ENCODE results near the gene EPN3.

EPN3 gene

DNA sequence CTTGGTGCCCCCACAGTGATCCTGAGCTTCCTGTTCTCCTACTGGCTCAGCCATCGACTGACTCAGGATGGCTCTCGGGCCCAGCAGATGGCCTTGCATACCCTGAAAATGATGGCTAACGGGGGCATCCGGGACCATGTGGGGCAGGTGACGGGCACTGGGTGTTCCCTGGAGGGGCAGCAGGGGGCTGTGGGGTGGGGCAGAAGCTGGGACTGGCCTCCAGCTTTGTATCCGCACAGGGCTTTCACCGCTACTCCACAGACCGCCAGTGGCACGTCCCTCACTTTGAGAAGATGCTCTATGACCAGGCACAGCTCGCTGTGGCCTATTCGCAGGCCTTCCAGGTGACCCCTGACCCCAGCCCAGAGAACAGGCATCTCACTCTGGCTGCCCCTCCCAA lies 17.4 kb downstream of the EPN3 start:
- no peak for TF ChIP-seq TAF1 (IDR thresholded peaks at IDR 0.05; ENCODE audit: low read depth)
- TF ChIP-seq USF1 (IDR thresholded peaks at IDR 0.05) = no peak
- no peak for TF ChIP-seq TEAD4 (IDR thresholded peaks at IDR 0.05)
- no peak for TF ChIP-seq EGR1 (IDR thresholded peaks at IDR 0.05)
- TF ChIP-seq ZBTB7A (IDR thresholded peaks at IDR 0.05; ENCODE audit: low read depth) = no peak
- no peak for TF ChIP-seq RAD21 (IDR thresholded peaks at IDR 0.05; ENCODE audit: low read depth)
- no peak for TF ChIP-seq CREB1 (IDR thresholded peaks at IDR 0.05; ENCODE audit: low read depth)
- TF ChIP-seq REST (IDR thresholded peaks at IDR 0.05; ENCODE audit: low read depth) = no peak
- TF ChIP-seq FOXM1 (IDR thresholded peaks at IDR 0.05; ENCODE audit: borderline replicate concordance, low read depth) = no peak
- no peak for TF ChIP-seq NFIC (IDR thresholded peaks at IDR 0.05)
- TF ChIP-seq MAX (IDR thresholded peaks at IDR 0.05) = no peak

DNA sequence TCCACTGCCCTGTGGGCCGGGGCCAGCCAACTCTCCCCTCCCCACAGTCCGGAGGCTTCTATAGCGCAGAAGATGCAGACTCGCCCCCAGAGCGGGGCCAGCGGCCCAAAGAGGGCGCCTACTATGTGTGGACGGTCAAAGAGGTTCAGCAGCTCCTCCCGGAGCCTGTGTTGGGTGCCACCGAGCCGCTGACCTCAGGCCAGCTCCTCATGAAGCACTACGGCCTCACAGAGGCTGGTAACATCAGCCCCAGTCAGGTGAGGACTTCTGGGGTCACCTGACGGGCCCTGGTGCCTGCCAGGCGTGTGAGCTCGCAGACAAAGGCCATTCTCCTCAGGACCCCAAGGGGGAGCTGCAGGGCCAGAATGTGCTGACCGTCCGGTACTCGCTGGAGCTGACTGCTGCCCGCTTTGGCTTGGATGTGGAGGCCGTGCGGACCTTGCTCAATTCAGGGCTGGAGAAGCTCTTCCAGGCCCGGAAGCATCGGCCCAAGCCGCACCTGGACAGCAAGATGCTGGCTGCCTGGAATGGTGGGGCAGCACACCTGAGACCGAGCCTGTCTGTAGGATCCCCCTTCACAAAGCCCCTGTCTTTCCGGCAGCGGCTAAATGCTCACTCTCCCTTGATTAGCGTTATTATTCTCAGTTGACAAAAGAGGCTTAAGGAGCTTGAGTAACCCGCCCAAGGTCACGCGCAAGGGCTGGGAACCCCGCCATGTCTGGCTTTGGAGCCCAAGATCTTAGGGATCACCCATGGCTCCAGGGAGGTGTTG lies 18.3 kb downstream of the EPN3 start:
- TF ChIP-seq CREB1 (IDR thresholded peaks at IDR 0.05; ENCODE audit: low read depth) (no peak), RAD21 (IDR thresholded peaks at IDR 0.05; ENCODE audit: low read depth) (peak; percentile 77), USF1 (IDR thresholded peaks at IDR 0.05) (peak; percentile 82)

DNA sequence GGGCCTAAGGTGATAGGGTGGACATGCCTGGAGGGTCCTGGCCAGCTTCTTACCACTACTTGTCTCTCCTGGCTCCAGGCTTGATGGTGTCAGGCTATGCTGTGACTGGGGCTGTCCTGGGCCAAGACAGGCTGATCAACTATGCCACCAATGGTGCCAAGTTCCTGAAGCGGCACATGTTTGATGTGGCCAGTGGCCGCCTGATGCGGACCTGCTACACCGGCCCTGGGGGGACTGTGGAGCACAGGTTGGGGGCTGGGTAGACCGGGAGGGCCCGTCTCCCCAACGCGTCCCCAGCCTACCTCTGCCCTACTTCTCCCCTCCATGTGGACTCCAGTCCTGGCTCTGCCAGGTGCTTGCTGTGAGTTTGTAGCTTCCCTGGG lies 18.9 kb downstream of the EPN3 start:
- TF ChIP-seq MAX (IDR thresholded peaks at IDR 0.05) (no peak), YY1 (IDR thresholded peaks at IDR 0.05; ENCODE audit: low read depth) (no peak), TAF1 (IDR thresholded peaks at IDR 0.05; ENCODE audit: low read depth) (no peak), EP300 (IDR thresholded peaks at IDR 0.05; ENCODE audit: borderline replicate concordance) (no peak), FOXM1 (IDR thresholded peaks at IDR 0.05; ENCODE audit: borderline replicate concordance, low read depth) (no peak), CREB1 (IDR thresholded peaks at IDR 0.05; ENCODE audit: low read depth) (no peak), RAD21 (IDR thresholded peaks at IDR 0.05; ENCODE audit: low read depth) (no peak), NFIC (IDR thresholded peaks at IDR 0.05) (no peak), CEBPB (IDR thresholded peaks at IDR 0.05) (no peak), TCF12 (IDR thresholded peaks at IDR 0.05; ENCODE audit: low read depth) (no peak), TEAD4 (IDR thresholded peaks at IDR 0.05) (no peak), REST (IDR thresholded peaks at IDR 0.05; ENCODE audit: low read depth) (no peak), ZBTB7A (IDR thresholded peaks at IDR 0.05; ENCODE audit: low read depth) (no peak), EGR1 (IDR thresholded peaks at IDR 0.05) (no peak)

DNA sequence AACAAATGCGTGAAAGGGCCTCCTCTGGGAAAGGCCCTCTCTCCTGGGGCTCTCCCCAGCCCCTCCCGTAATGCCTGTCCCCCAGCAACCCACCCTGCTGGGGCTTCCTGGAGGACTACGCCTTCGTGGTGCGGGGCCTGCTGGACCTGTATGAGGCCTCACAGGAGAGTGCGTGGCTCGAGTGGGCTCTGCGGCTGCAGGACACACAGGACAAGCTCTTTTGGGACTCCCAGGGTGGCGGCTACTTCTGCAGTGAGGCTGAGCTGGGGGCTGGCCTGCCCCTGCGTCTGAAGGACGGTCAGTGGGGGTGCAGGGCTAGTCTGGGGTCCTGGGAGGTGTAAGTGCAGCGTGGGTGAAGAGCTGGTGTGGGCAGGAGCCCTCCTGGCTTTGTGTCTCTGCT lies 19.3 kb downstream of the EPN3 start:
- TF ChIP-seq USF1 (IDR thresholded peaks at IDR 0.05) = no peak
- no peak for TF ChIP-seq TCF12 (IDR thresholded peaks at IDR 0.05; ENCODE audit: low read depth)
- no peak for TF ChIP-seq REST (IDR thresholded peaks at IDR 0.05; ENCODE audit: low read depth)
- no peak for TF ChIP-seq MAX (IDR thresholded peaks at IDR 0.05)
- no peak for TF ChIP-seq NFIC (IDR thresholded peaks at IDR 0.05)
- TF ChIP-seq EP300 (IDR thresholded peaks at IDR 0.05; ENCODE audit: borderline replicate concordance) = no peak
- TF ChIP-seq CEBPB (IDR thresholded peaks at IDR 0.05) = no peak
- TF ChIP-seq TAF1 (IDR thresholded peaks at IDR 0.05; ENCODE audit: low read depth) = no peak
- TF ChIP-seq TEAD4 (IDR thresholded peaks at IDR 0.05) = no peak
- TF ChIP-seq ZBTB7A (IDR thresholded peaks at IDR 0.05; ENCODE audit: low read depth) = no peak
- TF ChIP-seq YY1 (IDR thresholded peaks at IDR 0.05; ENCODE audit: low read depth) = no peak
- TF ChIP-seq CREB1 (IDR thresholded peaks at IDR 0.05; ENCODE audit: low read depth) = no peak
- no peak for TF ChIP-seq EGR1 (IDR thresholded peaks at IDR 0.05)
- TF ChIP-seq FOXM1 (IDR thresholded peaks at IDR 0.05; ENCODE audit: borderline replicate concordance, low read depth) = no peak
- TF ChIP-seq RAD21 (IDR thresholded peaks at IDR 0.05; ENCODE audit: low read depth) = no peak

Data from Ishikawa (cell line).